Hematopoietic multipotent progenitor cell (in vitro differentiated cells): ENCODE results near the gene NUCB1. TPM values are rescaled to one million over a fixed set of nuclear protein-coding genes. Genes with fewer than 3 reads are reported as not detected.
"Not testable (repeated sequence)": the region's sequence is repeated elsewhere in the genome, so short reads cannot be mapped to it uniquely, and the experiment has no call there.

Source experiments
- DNase-seq, 3 donors: peaks; one replicate each; pipeline ENCODE4 v3.0.0-alpha.2; 2011 to 2015; ENCODE audit warnings: low read depth in 2 of 3, low spot score in 2 of 3
- total RNA-seq: library from RNA; depleted of rRNA; stranded (reverse); fragments of >200 nt; gene quantifications from one replicate; pipeline ENCODE4 v1.2.3, GENCODE V29; 2012

The NUCB1 gene
- 235 TPM for total RNA-seq

- peak; percentile 91 to 99 (median 99) for DNase-seq
Measured at GRCh38 chr19:48899781-48900476, at the start of gene NUCB1. NUCB1 (plus strand) TSS chr19:48900312; CDS start chr19:48900797, 485 bp downstream.

- no peak for DNase-seq
Measured at GRCh38 chr19:48852292-48852691, 47.8 kb upstream of the NUCB1 start.

- no peak for DNase-seq
Measured at GRCh38 chr19:48853483-48853882, 46.6 kb upstream of the NUCB1 start.

GRCh38 chr19:48854103-48854502, 46.0 kb upstream of the NUCB1 start:
- no peak for DNase-seq

GRCh38 chr19:48856921-48857320, 43.2 kb upstream of the NUCB1 start:
- DNase-seq = no peak

- peak in 1 of 3 donors; percentile 83 for DNase-seq
Measured at GRCh38 chr19:48858984-48859710, 41.0 kb upstream of the NUCB1 start.

- DNase-seq = no peak
Measured at GRCh38 chr19:48859711-48860572, 40.2 kb upstream of the NUCB1 start.

GRCh38 chr19:48861313-48861712, 38.8 kb upstream of the NUCB1 start:
- no peak for DNase-seq

- no peak for DNase-seq
Measured at GRCh38 chr19:48862827-48863226, 37.3 kb upstream of the NUCB1 start.

GRCh38 chr19:48866692-48867091, 33.4 kb upstream of the NUCB1 start:
- no peak for DNase-seq

- no peak for DNase-seq
Measured at GRCh38 chr19:48867123-48867745, 32.9 kb upstream of the NUCB1 start.

- DNase-seq = no peak
Measured at GRCh38 chr19:48867746-48868113, 32.4 kb upstream of the NUCB1 start.

- DNase-seq = no peak
Measured at GRCh38 chr19:48868114-48868886, 31.8 kb upstream of the NUCB1 start, which contains the start of gene PLEKHA4. PLEKHA4 (minus strand) TSS chr19:48868617; CDS start chr19:48867620, 997 bp downstream.

- no peak for DNase-seq
Measured at GRCh38 chr19:48870048-48870447, 30.1 kb upstream of the NUCB1 start.

- not testable (repeated sequence) for DNase-seq
Measured at GRCh38 chr19:48871471-48872181, 28.5 kb upstream of the NUCB1 start.

- DNase-seq = peak; percentile 98
Measured at GRCh38 chr19:48872182-48872883, 27.8 kb upstream of the NUCB1 start, which contains the start of gene PPP1R15A. PPP1R15A (plus strand) TSS chr19:48872421; CDS start chr19:48873234, 813 bp downstream.

GRCh38 chr19:48872884-48873475, 27.1 kb upstream of the NUCB1 start:
- peak in 2 of 3 donors; percentile 91 to 92 for DNase-seq
